ENCODE measurements around the gene CSMD2.

The CSMD2 gene

GRCh38 chr1:33634143-33634542 lies 530.9 kb downstream of the CSMD2 start:
- Histone ChIP-seq H3K4me1 (ENCODE audit: control insufficient read depth, insufficient read depth, low read length) (peaks cover 6% of the 10 kb centered on the region), H3K27me3 (ENCODE audit: control insufficient read depth in 1 of 2, insufficient read depth in 2 of 2, low read length in 2 of 2) (peaks cover 0 to 23% of the 10 kb centered on the region in 2 donors), H3K4me3 (ENCODE audit: low read length in 2 of 2) (no peak overlapping the region), H3K27ac (ENCODE audit: low read length) (no peak overlapping the region), H3K9ac (ENCODE audit: low read length in 2 of 2) (no peak overlapping the region), H3K9me3 (ENCODE audit: control insufficient read depth in 2 of 2, low read length in 2 of 2) (no peaks in the 10 kb centered on the region), H3K36me3 (ENCODE audit: control insufficient read depth in 2 of 2, insufficient read depth in 2 of 2, low read length in 2 of 2) (no peaks in the 10 kb centered on the region)

GRCh38 chr1:33633019-33633801 lies 531.8 kb downstream of the CSMD2 start:
- Histone ChIP-seq H3K27me3 (ENCODE audit: control insufficient read depth in 1 of 2, insufficient read depth in 2 of 2, low read length in 2 of 2) (peaks cover 0 to 23% of the 10 kb centered on the region in 2 donors), H3K36me3 (ENCODE audit: control insufficient read depth in 2 of 2, insufficient read depth in 2 of 2, low read length in 2 of 2) (no peaks in the 10 kb centered on the region), H3K9me3 (ENCODE audit: control insufficient read depth in 2 of 2, low read length in 2 of 2) (no peaks in the 10 kb centered on the region), H3K27ac (ENCODE audit: low read length) (no peak overlapping the region), H3K9ac (ENCODE audit: low read length in 2 of 2) (no peak overlapping the region), H3K4me3 (ENCODE audit: low read length in 2 of 2) (peak overlapping the region in 1 of 2 donors; percentile 15), H3K4me1 (ENCODE audit: control insufficient read depth, insufficient read depth, low read length) (peaks cover 6% of the 10 kb centered on the region)

GRCh38 chr1:33630686-33631085 lies 534.3 kb downstream of the CSMD2 start:
- Histone ChIP-seq H3K9ac (ENCODE audit: low read length in 2 of 2) (no peak overlapping the region), H3K4me3 (ENCODE audit: low read length in 2 of 2) (no peak overlapping the region), H3K27ac (ENCODE audit: low read length) (no peak overlapping the region), H3K4me1 (ENCODE audit: control insufficient read depth, insufficient read depth, low read length) (peaks cover 6% of the 10 kb centered on the region), H3K27me3 (ENCODE audit: control insufficient read depth in 1 of 2, insufficient read depth in 2 of 2, low read length in 2 of 2) (peaks cover 0 to 23% of the 10 kb centered on the region in 2 donors), H3K36me3 (ENCODE audit: control insufficient read depth in 2 of 2, insufficient read depth in 2 of 2, low read length in 2 of 2) (no peaks in the 10 kb centered on the region), H3K9me3 (ENCODE audit: control insufficient read depth in 2 of 2, low read length in 2 of 2) (no peaks in the 10 kb centered on the region)

GRCh38 chr1:33626801-33627200 lies 538.2 kb downstream of the CSMD2 start:
- Histone ChIP-seq H3K27ac (ENCODE audit: low read length) (no peak overlapping the region), H3K4me1 (ENCODE audit: control insufficient read depth, insufficient read depth, low read length) (no peaks in the 10 kb centered on the region), H3K9me3 (ENCODE audit: control insufficient read depth in 2 of 2, low read length in 2 of 2) (no peaks in the 10 kb centered on the region), H3K4me3 (ENCODE audit: low read length in 2 of 2) (no peak overlapping the region), H3K27me3 (ENCODE audit: control insufficient read depth in 1 of 2, insufficient read depth in 2 of 2, low read length in 2 of 2) (peaks cover 0 to 7% of the 10 kb centered on the region in 2 donors), H3K9ac (ENCODE audit: low read length in 2 of 2) (no peak overlapping the region), H3K36me3 (ENCODE audit: control insufficient read depth in 2 of 2, insufficient read depth in 2 of 2, low read length in 2 of 2) (no peaks in the 10 kb centered on the region)

- no peaks in the 10 kb centered on the region for H3K9me3 ChIP-seq (ENCODE audit: control insufficient read depth in 2 of 2, low read length in 2 of 2)
- no peaks in the 10 kb centered on the region for H3K4me1 ChIP-seq (ENCODE audit: control insufficient read depth, insufficient read depth, low read length)
- peaks cover 0 to 7% of the 10 kb centered on the region in 2 donors for H3K27me3 ChIP-seq (ENCODE audit: control insufficient read depth in 1 of 2, insufficient read depth in 2 of 2, low read length in 2 of 2)
- H3K27ac ChIP-seq (ENCODE audit: low read length): no peak overlapping the region
- no peak overlapping the region for H3K4me3 ChIP-seq (ENCODE audit: low read length in 2 of 2)
- no peaks in the 10 kb centered on the region for H3K36me3 ChIP-seq (ENCODE audit: control insufficient read depth in 2 of 2, insufficient read depth in 2 of 2, low read length in 2 of 2)
- H3K9ac ChIP-seq (ENCODE audit: low read length in 2 of 2): no peak overlapping the region
Observed at GRCh38 chr1:33624991-33625870, 539.8 kb downstream of the CSMD2 start.

GRCh38 chr1:33624261-33624990 lies 540.6 kb downstream of the CSMD2 start:
- Histone ChIP-seq H3K9me3 (ENCODE audit: control insufficient read depth in 2 of 2, low read length in 2 of 2) (no peaks in the 10 kb centered on the region), H3K36me3 (ENCODE audit: control insufficient read depth in 2 of 2, insufficient read depth in 2 of 2, low read length in 2 of 2) (no peaks in the 10 kb centered on the region)

GRCh38 chr1:33623811-33624210 lies 541.2 kb downstream of the CSMD2 start:
- H3K9me3 ChIP-seq (ENCODE audit: control insufficient read depth in 2 of 2, low read length in 2 of 2): no peaks in the 10 kb centered on the region
- no peaks in the 10 kb centered on the region for H3K36me3 ChIP-seq (ENCODE audit: control insufficient read depth in 2 of 2, insufficient read depth in 2 of 2, low read length in 2 of 2)

More at GRCh38 chr1:33624261-33624990, 540.6 kb downstream of the CSMD2 start:
- H3K9ac ChIP-seq (ENCODE audit: low read length in 2 of 2): no peak overlapping the region
- no peak overlapping the region for H3K4me3 ChIP-seq (ENCODE audit: low read length in 2 of 2)
- peaks cover 0 to 7% of the 10 kb centered on the region in 2 donors for H3K27me3 ChIP-seq (ENCODE audit: control insufficient read depth in 1 of 2, insufficient read depth in 2 of 2, low read length in 2 of 2)
- no peak overlapping the region for H3K27ac ChIP-seq (ENCODE audit: low read length)
- no peaks in the 10 kb centered on the region for H3K4me1 ChIP-seq (ENCODE audit: control insufficient read depth, insufficient read depth, low read length)

GRCh38 chr1:33622757-33623156 lies 542.3 kb downstream of the CSMD2 start:
- no peaks in the 10 kb centered on the region for H3K4me1 ChIP-seq (ENCODE audit: control insufficient read depth, insufficient read depth, low read length)
- H3K9me3 ChIP-seq (ENCODE audit: control insufficient read depth in 2 of 2, low read length in 2 of 2): no peaks in the 10 kb centered on the region
- no peak overlapping the region for H3K9ac ChIP-seq (ENCODE audit: low read length in 2 of 2)
- H3K36me3 ChIP-seq (ENCODE audit: control insufficient read depth in 2 of 2, insufficient read depth in 2 of 2, low read length in 2 of 2): no peaks in the 10 kb centered on the region
- H3K4me3 ChIP-seq (ENCODE audit: low read length in 2 of 2): no peak overlapping the region
- peaks cover 0 to 11% of the 10 kb centered on the region in 2 donors for H3K27me3 ChIP-seq (ENCODE audit: control insufficient read depth in 1 of 2, insufficient read depth in 2 of 2, low read length in 2 of 2)
- no peak overlapping the region for H3K27ac ChIP-seq (ENCODE audit: low read length)

More at GRCh38 chr1:33623811-33624210, 541.2 kb downstream of the CSMD2 start:
- H3K27ac ChIP-seq (ENCODE audit: low read length): no peak overlapping the region
- H3K27me3 ChIP-seq (ENCODE audit: control insufficient read depth in 1 of 2, insufficient read depth in 2 of 2, low read length in 2 of 2): peaks cover 0 to 8% of the 10 kb centered on the region in 2 donors
- no peaks in the 10 kb centered on the region for H3K4me1 ChIP-seq (ENCODE audit: control insufficient read depth, insufficient read depth, low read length)
- no peak overlapping the region for H3K4me3 ChIP-seq (ENCODE audit: low read length in 2 of 2)
- H3K9ac ChIP-seq (ENCODE audit: low read length in 2 of 2): no peak overlapping the region

GRCh38 chr1:33618636-33619035 lies 546.4 kb downstream of the CSMD2 start:
- H3K27ac ChIP-seq (ENCODE audit: low read length): no peak overlapping the region
- H3K36me3 ChIP-seq (ENCODE audit: control insufficient read depth in 2 of 2, insufficient read depth in 2 of 2, low read length in 2 of 2): no peaks in the 10 kb centered on the region
- no peak overlapping the region for H3K4me3 ChIP-seq (ENCODE audit: low read length in 2 of 2)
- no peaks in the 10 kb centered on the region for H3K4me1 ChIP-seq (ENCODE audit: control insufficient read depth, insufficient read depth, low read length)
- H3K9me3 ChIP-seq (ENCODE audit: control insufficient read depth in 2 of 2, low read length in 2 of 2): no peaks in the 10 kb centered on the region
- H3K27me3 ChIP-seq (ENCODE audit: control insufficient read depth in 1 of 2, insufficient read depth in 2 of 2, low read length in 2 of 2): peaks cover 14 to 16% of the 10 kb centered on the region in 2 donors
- no peak overlapping the region for H3K9ac ChIP-seq (ENCODE audit: low read length in 2 of 2)

- H3K27me3 ChIP-seq (ENCODE audit: control insufficient read depth in 1 of 2, insufficient read depth in 2 of 2, low read length in 2 of 2): peaks cover 16 to 17% of the 10 kb centered on the region in 2 donors
- no peaks in the 10 kb centered on the region for H3K9me3 ChIP-seq (ENCODE audit: control insufficient read depth in 2 of 2, low read length in 2 of 2)
- no peak overlapping the region for H3K9ac ChIP-seq (ENCODE audit: low read length in 2 of 2)
- H3K27ac ChIP-seq (ENCODE audit: low read length): no peak overlapping the region
- H3K4me1 ChIP-seq (ENCODE audit: control insufficient read depth, insufficient read depth, low read length): no peaks in the 10 kb centered on the region
- no peaks in the 10 kb centered on the region for H3K36me3 ChIP-seq (ENCODE audit: control insufficient read depth in 2 of 2, insufficient read depth in 2 of 2, low read length in 2 of 2)
- no peak overlapping the region for H3K4me3 ChIP-seq (ENCODE audit: low read length in 2 of 2)
Observed at GRCh38 chr1:33617451-33617850, 547.6 kb downstream of the CSMD2 start.
